Measurements from ENCODE around the gene ADGRG6.

The ADGRG6 gene

DNA sequence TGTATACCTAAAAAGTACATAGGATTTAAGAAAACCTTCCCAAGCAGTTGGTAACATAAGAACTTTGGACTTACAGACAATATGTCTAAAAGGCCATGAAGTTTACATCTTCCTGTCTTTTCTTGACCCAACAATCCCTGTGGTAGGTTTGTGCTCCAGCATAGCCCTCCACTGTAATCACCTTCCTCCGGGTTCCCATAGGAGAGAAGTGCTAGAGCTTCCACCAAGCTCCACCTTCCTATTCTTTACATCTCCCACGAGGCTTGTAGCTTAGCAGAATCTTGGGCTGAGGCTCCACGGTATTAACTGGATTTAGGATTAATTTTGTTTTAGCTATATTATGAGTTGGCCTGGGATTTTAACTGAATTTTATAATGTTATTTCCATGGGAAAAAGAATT is 23.3 kb downstream of the ADGRG6 start:
- Histone ChIP-seq H3K9me3 (replicated peaks in 1 of 11) (no peaks in the 10 kb centered on the region), H3K4me2 (no peak overlapping the region), H3K4me1 (peaks cover 0 to 19% (median 0%) of the 10 kb centered on the region in 10 experiments; a peak in 4 of 20 replicates), H3K27ac (no peak overlapping the region), H3K27me3 (no peaks in the 10 kb centered on the region), H4K20me1 (no peaks in the 10 kb centered on the region), H3K4me3 (no peak overlapping the region), H3K9ac (no peak overlapping the region), H3K36me3 (no peaks in the 10 kb centered on the region)
- no peak for TF ChIP-seq Cebpa-rat (IDR thresholded peaks at IDR 0.05)

- H3K36me3 ChIP-seq, result no peaks in the 10 kb centered on the region
- H3K27me3 ChIP-seq, result no peaks in the 10 kb centered on the region
- H3K9me3 ChIP-seq (replicated peaks in 1 of 11), result no peaks in the 10 kb centered on the region
- H3K4me1 ChIP-seq, result peaks cover 0 to 19% (median 0%) of the 10 kb centered on the region in 10 experiments; a peak in 4 of 20 replicates
- no peak overlapping the region for H3K9ac ChIP-seq
- H3K4me3 ChIP-seq, result no peak overlapping the region
- no peaks in the 10 kb centered on the region for H4K20me1 ChIP-seq
- H3K4me2 ChIP-seq, result peak overlapping the region in 2 of 11 experiments; percentile 34 to 36; a peak in 2 of 22 replicates
- TF ChIP-seq Cebpa-rat (IDR thresholded peaks at IDR 0.05), result no peak
- H3K27ac ChIP-seq, result no peak overlapping the region
These were observed 24.7 kb downstream of the ADGRG6 start for GRCh38 chr6:142326540-142326939.

- H3K4me3 ChIP-seq, result no peak overlapping the region
- H3K27me3 ChIP-seq, result no peaks in the 10 kb centered on the region
- H3K27ac ChIP-seq, result no peak overlapping the region
- H3K9ac ChIP-seq, result no peak overlapping the region
- no peaks in the 10 kb centered on the region for H3K9me3 ChIP-seq (replicated peaks in 1 of 11)
- no peak overlapping the region; a peak in 1 of 22 replicates for H3K4me2 ChIP-seq
- H3K36me3 ChIP-seq, result no peaks in the 10 kb centered on the region
- TF ChIP-seq Cebpa-rat (IDR thresholded peaks at IDR 0.05), result no peak
- H3K4me1 ChIP-seq, result peaks cover 0 to 19% (median 0%) of the 10 kb centered on the region in 10 experiments; a peak in 4 of 20 replicates
- H4K20me1 ChIP-seq, result no peaks in the 10 kb centered on the region
These were observed 26.3 kb downstream of the ADGRG6 start for GRCh38 chr6:142328070-142328469.

GRCh38 chr6:142329486-142330113 is 27.8 kb downstream of the ADGRG6 start:
- Histone ChIP-seq H3K27ac (no peak overlapping the region), H3K36me3 (no peaks in the 10 kb centered on the region), H3K4me2 (no peak overlapping the region), H3K9me3 (replicated peaks in 1 of 11) (no peaks in the 10 kb centered on the region), H3K4me3 (no peak overlapping the region), H3K4me1 (peaks cover 0 to 19% (median 0%) of the 10 kb centered on the region in 10 experiments; a peak in 4 of 20 replicates), H3K9ac (no peak overlapping the region), H3K27me3 (no peaks in the 10 kb centered on the region), H4K20me1 (no peaks in the 10 kb centered on the region)
- TF ChIP-seq Cebpa-rat (IDR thresholded peaks at IDR 0.05), result no peak

- Histone ChIP-seq H3K4me2 (no peak overlapping the region), H3K4me1 (peaks cover 0 to 24% (median 0%) of the 10 kb centered on the region in 10 experiments; a peak in 4 of 20 replicates), H3K4me3 (no peak overlapping the region), H3K27ac (no peak overlapping the region), H3K9ac (no peak overlapping the region), H3K27me3 (no peaks in the 10 kb centered on the region), H3K9me3 (replicated peaks in 1 of 11) (no peaks in the 10 kb centered on the region), H4K20me1 (no peaks in the 10 kb centered on the region), H3K36me3 (no peaks in the 10 kb centered on the region)
- no peak for TF ChIP-seq Cebpa-rat (IDR thresholded peaks at IDR 0.05)
These were observed 29.3 kb downstream of the ADGRG6 start for GRCh38 chr6:142331075-142331551.

- Histone ChIP-seq H3K9me3 (replicated peaks in 1 of 11) (no peaks in the 10 kb centered on the region), H3K4me3 (no peak overlapping the region), H3K27me3 (no peaks in the 10 kb centered on the region), H4K20me1 (no peaks in the 10 kb centered on the region), H3K9ac (no peak overlapping the region), H3K27ac (no peak overlapping the region), H3K4me1 (peaks cover 0 to 22% (median 0%) of the 10 kb centered on the region in 10 experiments; a peak in 4 of 20 replicates), H3K4me2 (no peak overlapping the region), H3K36me3 (no peaks in the 10 kb centered on the region)
- TF ChIP-seq Cebpa-rat (IDR thresholded peaks at IDR 0.05), result no peak
These were observed 29.8 kb downstream of the ADGRG6 start for GRCh38 chr6:142331601-142332000.

GRCh38 chr6:142332393-142333098 is 30.7 kb downstream of the ADGRG6 start:
- Histone ChIP-seq H3K4me3 (no peak overlapping the region), H3K4me2 (no peak overlapping the region), H3K9ac (no peak overlapping the region), H3K36me3 (no peaks in the 10 kb centered on the region), H3K9me3 (replicated peaks in 1 of 11) (no peaks in the 10 kb centered on the region), H3K4me1 (peaks cover 0 to 12% (median 0%) of the 10 kb centered on the region in 10 experiments; a peak in 4 of 20 replicates), H3K27ac (no peak overlapping the region), H3K27me3 (no peaks in the 10 kb centered on the region), H4K20me1 (no peaks in the 10 kb centered on the region)
- TF ChIP-seq Cebpa-rat (IDR thresholded peaks at IDR 0.05), result no peak

DNA sequence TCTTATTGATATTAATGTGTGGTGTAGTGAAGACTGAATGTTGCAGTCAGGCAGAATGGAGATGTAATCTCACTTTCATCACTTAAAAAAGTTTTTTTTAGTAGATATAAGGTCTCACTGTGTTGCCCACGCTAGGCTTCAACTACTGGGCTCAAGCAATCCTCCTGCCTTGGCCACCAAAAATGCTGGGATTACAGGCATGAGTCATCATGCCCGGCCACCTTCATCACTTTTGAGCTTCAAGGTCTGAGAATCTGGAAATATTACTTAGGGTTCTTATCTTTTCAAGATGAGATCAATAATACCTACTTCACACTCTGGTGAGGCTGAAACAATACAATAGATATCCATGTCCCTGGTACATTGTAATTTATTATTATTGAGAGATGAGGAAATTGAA is 31.6 kb downstream of the ADGRG6 start:
- no peaks in the 10 kb centered on the region for H3K9me3 ChIP-seq (replicated peaks in 1 of 11)
- no peaks in the 10 kb centered on the region for H3K27me3 ChIP-seq
- H4K20me1 ChIP-seq, result no peaks in the 10 kb centered on the region
- H3K4me1 ChIP-seq, result peaks cover 0 to 6% (median 0%) of the 10 kb centered on the region in 10 experiments; a peak in 1 of 20 replicates
- H3K27ac ChIP-seq, result no peak overlapping the region
- TF ChIP-seq Cebpa-rat (IDR thresholded peaks at IDR 0.05), result no peak
- no peaks in the 10 kb centered on the region for H3K36me3 ChIP-seq
- H3K4me3 ChIP-seq, result no peak overlapping the region
- H3K9ac ChIP-seq, result no peak overlapping the region
- H3K4me2 ChIP-seq, result no peak overlapping the region

DNA sequence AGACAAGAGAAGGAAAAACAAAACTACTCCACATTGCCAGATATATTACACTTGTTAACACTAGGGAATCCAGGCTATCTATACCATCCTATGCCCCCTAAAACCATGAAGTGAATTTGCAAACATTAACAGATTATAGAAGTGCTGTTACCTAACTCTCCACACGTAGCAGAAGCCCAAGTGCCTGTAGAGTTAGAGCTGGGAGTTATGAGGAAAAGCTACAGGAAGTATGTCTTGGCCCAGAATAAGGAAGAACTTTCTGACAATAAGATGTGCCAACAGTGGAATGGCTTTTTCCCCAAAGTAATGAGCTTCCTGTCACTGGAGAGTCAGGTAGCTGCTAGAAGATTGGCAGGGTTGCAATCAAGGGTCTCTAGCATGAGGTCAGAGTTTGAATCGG is 32.5 kb downstream of the ADGRG6 start:
- no peak for TF ChIP-seq Cebpa-rat (IDR thresholded peaks at IDR 0.05)
- H3K4me2 ChIP-seq, result no peak overlapping the region

More for the DNA sequence above, 32.5 kb downstream of the ADGRG6 start:
- Histone ChIP-seq H3K27me3 (no peaks in the 10 kb centered on the region), H3K4me3 (no peak overlapping the region), H3K4me1 (peaks cover 0 to 6% (median 0%) of the 10 kb centered on the region in 10 experiments; a peak in 1 of 20 replicates), H3K9me3 (replicated peaks in 1 of 11) (no peaks in the 10 kb centered on the region), H3K36me3 (no peaks in the 10 kb centered on the region), H3K27ac (no peak overlapping the region), H3K9ac (no peak overlapping the region), H4K20me1 (no peaks in the 10 kb centered on the region)
